ENCODE measurements around the gene SUPV3L1.

Gene SUPV3L1

DNA sequence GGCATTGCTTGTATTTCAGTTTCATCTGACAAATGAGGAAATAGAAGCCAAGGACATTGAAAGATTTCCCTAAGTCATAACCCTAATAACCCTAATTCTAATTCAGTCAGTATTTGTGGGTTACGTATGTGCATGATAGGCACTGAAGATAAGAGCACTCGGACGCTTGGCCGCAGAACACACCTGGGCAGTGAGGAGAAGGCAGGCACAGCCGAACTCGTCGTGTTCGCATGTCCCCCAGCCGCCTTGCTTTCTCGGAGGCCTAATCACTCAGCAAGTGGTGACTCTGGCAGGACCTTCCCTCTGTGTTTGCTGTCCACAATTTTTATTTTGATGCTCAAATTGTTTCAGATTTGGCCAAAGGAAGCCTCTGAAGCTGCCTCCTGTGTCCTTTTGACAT lies 63.8 kb downstream of the SUPV3L1 start:
- Histone ChIP-seq H3K4me3 (ENCODE audit: low read length) (no peak overlapping the region), H3F3A (ENCODE audit: control insufficient read depth, insufficient read depth) (no peaks in the 10 kb centered on the region), H3K79me2 (ENCODE audit: control insufficient read depth, low read length) (no peaks in the 10 kb centered on the region), H3K9me3 (ENCODE audit: control insufficient read depth, insufficient read depth, low read length) (no peaks in the 10 kb centered on the region), H3K4me1 (ENCODE audit: control insufficient read depth, low read length) (no peaks in the 10 kb centered on the region), H3K9me2 (replicated peaks; ENCODE audit: control insufficient read depth, low read length) (no peaks in the 10 kb centered on the region), H3K27ac (ENCODE audit: low read depth, low read length) (no peak overlapping the region), H3K36me3 (ENCODE audit: control insufficient read depth, low read length) (no peaks in the 10 kb centered on the region), H4K20me1 (ENCODE audit: control insufficient read depth, insufficient read depth, low read depth, low read length) (no peaks in the 10 kb centered on the region), H3K4me2 (ENCODE audit: low read length) (no peak overlapping the region), H3K27me3 (ENCODE audit: control insufficient read depth, low read length) (no peaks in the 10 kb centered on the region)
- TF ChIP-seq EZH2phosphoT487 (IDR thresholded peaks at IDR 0.05; ENCODE audit: borderline replicate concordance, low read length) (no peak), CTCF (IDR thresholded peaks at IDR 0.05; ENCODE audit: low read depth, low read length, poor library complexity, severe bottlenecking) (no peak)

DNA sequence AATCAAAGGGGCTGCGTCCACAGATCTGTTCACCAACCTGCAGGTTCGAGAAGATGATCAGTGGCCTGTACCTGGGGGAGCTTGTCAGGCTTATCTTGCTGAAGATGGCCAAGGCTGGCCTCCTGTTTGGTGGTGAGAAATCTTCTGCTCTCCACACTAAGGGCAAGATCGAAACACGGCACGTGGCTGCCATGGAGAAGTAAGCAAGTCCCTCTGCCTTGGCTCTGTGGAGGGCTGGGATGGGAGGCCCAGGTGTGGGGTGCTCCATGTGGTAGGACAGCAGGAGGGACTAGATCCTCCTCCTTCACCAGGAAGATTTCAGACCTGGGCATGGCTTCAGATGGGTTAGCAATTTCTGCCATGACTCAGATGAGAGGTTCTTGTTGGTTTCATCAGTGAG lies 66.0 kb downstream of the SUPV3L1 start:
- no peaks in the 10 kb centered on the region for H3K79me2 ChIP-seq (ENCODE audit: control insufficient read depth, low read length)
- no peaks in the 10 kb centered on the region for H3K9me3 ChIP-seq (ENCODE audit: control insufficient read depth, insufficient read depth, low read length)
- no peaks in the 10 kb centered on the region for H3F3A ChIP-seq (ENCODE audit: control insufficient read depth, insufficient read depth)
- no peak overlapping the region for H3K4me3 ChIP-seq (ENCODE audit: low read length)
- TF ChIP-seq EZH2phosphoT487 (IDR thresholded peaks at IDR 0.05; ENCODE audit: borderline replicate concordance, low read length) (no peak), CTCF (IDR thresholded peaks at IDR 0.05; ENCODE audit: low read depth, low read length, poor library complexity, severe bottlenecking) (no peak)
- H3K9me2 ChIP-seq (replicated peaks; ENCODE audit: control insufficient read depth, low read length), result no peaks in the 10 kb centered on the region
- H3K27me3 ChIP-seq (ENCODE audit: control insufficient read depth, low read length), result no peaks in the 10 kb centered on the region
- H3K36me3 ChIP-seq (ENCODE audit: control insufficient read depth, low read length), result no peaks in the 10 kb centered on the region
- H3K27ac ChIP-seq (ENCODE audit: low read depth, low read length), result no peak overlapping the region
- no peaks in the 10 kb centered on the region for H3K4me1 ChIP-seq (ENCODE audit: control insufficient read depth, low read length)
- no peak overlapping the region for H3K4me2 ChIP-seq (ENCODE audit: low read length)
- no peaks in the 10 kb centered on the region for H4K20me1 ChIP-seq (ENCODE audit: control insufficient read depth, insufficient read depth, low read depth, low read length)

GRCh38 chr10:69246581-69247312 lies 66.7 kb downstream of the SUPV3L1 start:
- Histone ChIP-seq H4K20me1 (ENCODE audit: control insufficient read depth, insufficient read depth, low read depth, low read length) (no peaks in the 10 kb centered on the region), H3K36me3 (ENCODE audit: control insufficient read depth, low read length) (no peaks in the 10 kb centered on the region), H3K27ac (ENCODE audit: low read depth, low read length) (no peak overlapping the region), H3K4me3 (ENCODE audit: low read length) (no peak overlapping the region), H3K9me2 (replicated peaks; ENCODE audit: control insufficient read depth, low read length) (no peaks in the 10 kb centered on the region), H3K4me1 (ENCODE audit: control insufficient read depth, low read length) (no peaks in the 10 kb centered on the region), H3K4me2 (ENCODE audit: low read length) (no peak overlapping the region), H3K79me2 (ENCODE audit: control insufficient read depth, low read length) (no peaks in the 10 kb centered on the region), H3K9me3 (ENCODE audit: control insufficient read depth, insufficient read depth, low read length) (no peaks in the 10 kb centered on the region), H3K27me3 (ENCODE audit: control insufficient read depth, low read length) (no peaks in the 10 kb centered on the region), H3F3A (ENCODE audit: control insufficient read depth, insufficient read depth) (no peaks in the 10 kb centered on the region)
- TF ChIP-seq CTCF (IDR thresholded peaks at IDR 0.05; ENCODE audit: low read depth, low read length, poor library complexity, severe bottlenecking) (no peak), EZH2phosphoT487 (IDR thresholded peaks at IDR 0.05; ENCODE audit: borderline replicate concordance, low read length) (no peak)
